GM23338 (cell line): ENCODE data around the gene STK24. TPM values are rescaled to one million over a fixed set of nuclear protein-coding genes. Genes with fewer than 3 reads are reported as not detected.
A peak's percentile ranks its signal among the peaks of the same experiment; 100 is the strongest.

Experiments used
- ATAC-seq: fragments of 200-7000 bp; cut with Tn5 transposase; 3 replicates; pipeline ENCODE4 v1.9.1; 2020
- DNase-seq: peaks from one replicate; pipeline ENCODE4 v3.0.0-alpha.2; 2015; ENCODE audit warnings: low spot score
- H2AFZ ChIP-seq: fragments of 200-600 bp; sonication (generic); 2 replicates; pipeline ENCODE4 v1.8.0; 2016; ENCODE audit warnings: antibody characterized with exemption, mild to moderate bottlenecking, moderate library complexity
- H3F3A ChIP-seq: fragments of 200-600 bp; sonication (generic); replicated peaks from 2 replicates; pipeline ENCODE4 v1.8.0; 2017; ENCODE audit warnings: antibody characterized with exemption, mixed run types, low read depth
- H3K27ac ChIP-seq: fragments of 200-600 bp; sonication (generic); 2 replicates; pipeline ENCODE4 v1.6.1; 2016; ENCODE audit warnings: low read depth
- H3K27me3 ChIP-seq: fragments of 200-600 bp; sonication (generic); 2 replicates; pipeline ENCODE4 v1.8.0; 2016; ENCODE audit warnings: mild to moderate bottlenecking, mixed run types, moderate library complexity; ENCODE audit not compliant: insufficient read depth
- H3K36me3 ChIP-seq: fragments of 200-600 bp; sonication (generic); 2 replicates; pipeline ENCODE4 v1.8.0; 2016; ENCODE audit warnings: mild to moderate bottlenecking; ENCODE audit not compliant: insufficient read depth
- H3K4me1 ChIP-seq: fragments of 200-600 bp; sonication (generic); 2 replicates; pipeline ENCODE4 v1.8.0; 2016; ENCODE audit warnings: mild to moderate bottlenecking, moderate library complexity; ENCODE audit not compliant: insufficient read depth
- H3K4me2 ChIP-seq: fragments of 200-600 bp; sonication (generic); 2 replicates; pipeline ENCODE4 v1.7.1; 2017; ENCODE audit warnings: mixed run types
- H3K4me3 ChIP-seq: fragments of 200-600 bp; sonication (generic); 2 replicates; pipeline ENCODE4 v1.6.1; 2016; ENCODE audit warnings: mixed run types
- H3K79me2 ChIP-seq: fragments of 200-600 bp; sonication (generic); replicated peaks from 2 replicates; pipeline ENCODE4 v1.8.0; 2017; ENCODE audit warnings: mild to moderate bottlenecking; ENCODE audit not compliant: insufficient read depth
- H3K9me2 ChIP-seq: fragments of 200-600 bp; sonication (generic); 2 replicates; pipeline ENCODE4 v1.8.0; 2017; ENCODE audit not compliant: insufficient read depth
- H4K20me1 ChIP-seq: fragments of 200-600 bp; sonication (generic); replicated peaks from 2 replicates; pipeline ENCODE4 v1.8.0; 2017; ENCODE audit warnings: mild to moderate bottlenecking; ENCODE audit not compliant: insufficient read depth
- H3K27ac Mint-ChIP-seq: 2 replicates; pipeline ENCODE4 v1.8.0; 2020; ENCODE audit warnings: inconsistent platforms, mild to moderate bottlenecking, moderate library complexity, mixed read lengths
- H3K27me3 Mint-ChIP-seq: 3 replicates; pipeline ENCODE4 v1.8.0; 2022; ENCODE audit warnings: low read depth, mild to moderate bottlenecking, moderate library complexity, mixed read lengths, inconsistent platforms; ENCODE audit not compliant: insufficient read depth, poor library complexity
- H3K36me3 Mint-ChIP-seq: 3 replicates; pipeline ENCODE4 v1.8.0; 2021; ENCODE audit warnings: low read depth, mild to moderate bottlenecking, inconsistent platforms, moderate library complexity, mixed read lengths
- H3K4me1 Mint-ChIP-seq: 3 replicates; pipeline ENCODE4 v1.8.0; 2020; ENCODE audit warnings: mild to moderate bottlenecking, inconsistent platforms, mixed read lengths
- H3K4me3 Mint-ChIP-seq: 3 replicates; pipeline ENCODE4 v1.8.0; 2021; ENCODE audit warnings: moderate library complexity, mild to moderate bottlenecking, inconsistent platforms, mixed read lengths
- H3K9me3 Mint-ChIP-seq: 3 replicates; pipeline ENCODE4 v1.8.0; 2020; ENCODE audit warnings: moderate library complexity, mild to moderate bottlenecking, inconsistent platforms, mixed read lengths
- CREB1 ChIP-seq: fragments of 250-450 bp; sonication (Bioruptor Pico); IDR thresholded peaks from 2 replicates; pipeline ENCODE4 v1.5.0; 2020; ENCODE audit warnings: low read depth, mild to moderate bottlenecking, moderate library complexity
- CTCF ChIP-seq, 2 experiments: fragments of 200-600 bp in 1 of 2; sonication (generic) in 1 of 2; conservative IDR thresholded peaks; 2 replicates each; pipeline versions ENCODE4 v1.5.1 to v1.6.1; 2016 to 2017; ENCODE audit warnings: antibody characterized with exemption in 2 of 2, low read depth in 2 of 2, mild to moderate bottlenecking in 2 of 2, moderate library complexity in 1 of 2
- ETS1 ChIP-seq: IDR thresholded peaks from 2 replicates; pipeline ENCODE4 v1.6.1; 2016; ENCODE audit warnings: antibody characterized with exemption
- EZH2 ChIP-seq: fragments of 200-600 bp; sonication (generic); IDR thresholded peaks from one replicate; pipeline ENCODE4 v1.8.0; 2017; ENCODE audit warnings: antibody characterized with exemption, mild to moderate bottlenecking, low read depth; ENCODE audit not compliant: unreplicated experiment
- EZH2phosphoT487 ChIP-seq: fragments of 200-600 bp; sonication (generic); IDR thresholded peaks from one replicate; pipeline ENCODE4 v1.8.1; 2018; ENCODE audit warnings: antibody characterized with exemption; ENCODE audit not compliant: unreplicated experiment
- JUNB ChIP-seq: IDR thresholded peaks from one replicate; pipeline ENCODE4 v1.6.1; 2016; ENCODE audit warnings: antibody characterized with exemption; ENCODE audit not compliant: unreplicated experiment
- NANOG ChIP-seq: IDR thresholded peaks from 2 replicates; pipeline ENCODE4 v1.6.1; 2016; ENCODE audit warnings: antibody characterized with exemption, borderline replicate concordance
- POLR2AphosphoS5 ChIP-seq: IDR thresholded peaks from 2 replicates; pipeline ENCODE4 v1.6.1; 2016; ENCODE audit warnings: antibody characterized with exemption, low read depth
- REST ChIP-seq: IDR thresholded peaks from one replicate; pipeline ENCODE4 v1.6.1; 2018; ENCODE audit warnings: antibody characterized with exemption; ENCODE audit not compliant: unreplicated experiment
- STAT1 ChIP-seq: IDR thresholded peaks from one replicate; pipeline ENCODE4 v1.6.1; 2016; ENCODE audit warnings: antibody characterized with exemption; ENCODE audit not compliant: unreplicated experiment
- ZNF114 ChIP-seq: fragments of 250-450 bp; sonication (Bioruptor Pico); IDR thresholded peaks from 2 replicates; pipeline ENCODE4 v1.5.0; 2020; ENCODE audit warnings: mild to moderate bottlenecking, moderate library complexity
- ZNF331 ChIP-seq: fragments of 250-450 bp; sonication (Bioruptor Pico); IDR thresholded peaks from 2 replicates; pipeline ENCODE4 v1.5.0; 2020; ENCODE audit warnings: low read depth, mild to moderate bottlenecking, moderate library complexity
- polyA plus RNA-seq: library from polyadenylated mRNA; unstranded; fragments of >200 nt; fragmentation: Nextera tagmentation; extraction: Ambion mirVana; gene quantifications from 2 replicates; pipeline ENCODE4 v1.2.1, GENCODE V29; 2016
- total RNA-seq: library from RNA; depleted of rRNA; stranded (reverse); fragments of >200 nt; shearing (Covaris generic); gene quantifications from 2 replicates; pipeline ENCODE4 v1.2.3, GENCODE V29; 2014
- TF ChIP-seq, protein P1 (sequence below): fragments of 250-450 bp; sonication (Bioruptor Pico); IDR thresholded peaks from 2 replicates; pipeline ENCODE4 v1.5.0; 2020; ENCODE audit warnings: mild to moderate bottlenecking, moderate library complexity

STK24 gene
- total and polyA plus RNA-seq, 2 experiments from 2014 or later: 56.5 to 144 TPM

GRCh38 chr13:98496966-98497365, 79.9 kb downstream of the STK24 start:
- no peaks in the 10 kb centered on the region for H3K36me3 ChIP-seq
- peaks cover 62% of the 10 kb centered on the region for H3K4me1 Mint-ChIP-seq
- 0 out of 2 replicates have a peak overlapping the region, but pooled peaks have one; percentile 39 for H3K27ac ChIP-seq
- H3K79me2 ChIP-seq: peaks cover 95% of the 10 kb centered on the region
- no peak overlapping the region for H3K4me3 ChIP-seq
- peaks cover 5% of the 10 kb centered on the region for H3K27me3 Mint-ChIP-seq
- H3K9me3 Mint-ChIP-seq: no peaks in the 10 kb centered on the region
- H3K27me3 ChIP-seq: no peaks in the 10 kb centered on the region
- H3K9me2 ChIP-seq: no peaks in the 10 kb centered on the region
- DNase-seq: no peak
- ATAC-seq: no peak
- no peak overlapping the region for H2AFZ ChIP-seq
- H3K27ac Mint-ChIP-seq: no peak overlapping the region
- peaks cover 40% of the 10 kb centered on the region for H4K20me1 ChIP-seq
- peaks cover 35% of the 10 kb centered on the region for H3K4me1 ChIP-seq
- H3K4me3 Mint-ChIP-seq: no peak overlapping the region
- H3K36me3 Mint-ChIP-seq: peaks cover 19% of the 10 kb centered on the region
- H3F3A ChIP-seq: no peaks in the 10 kb centered on the region
- TF ChIP-seq ETS1 (no peak), JUNB (no peak), ZNF331 (CRISPR knock-in tag) (no peak), STAT1 (no peak), NANOG (no peak), CREB1 (CRISPR knock-in tag) (no peak), POLR2AphosphoS5 (no peak), EZH2 (no peak), EZH2phosphoT487 (no peak), REST (no peak), CTCF (conservative IDR thresholded peaks at IDR 0.05; ENCODE audit: low read depth in 2 of 2) (no peak), ZNF114 (CRISPR knock-in tag) (no peak)
- TF ChIP-seq, protein P1, sequence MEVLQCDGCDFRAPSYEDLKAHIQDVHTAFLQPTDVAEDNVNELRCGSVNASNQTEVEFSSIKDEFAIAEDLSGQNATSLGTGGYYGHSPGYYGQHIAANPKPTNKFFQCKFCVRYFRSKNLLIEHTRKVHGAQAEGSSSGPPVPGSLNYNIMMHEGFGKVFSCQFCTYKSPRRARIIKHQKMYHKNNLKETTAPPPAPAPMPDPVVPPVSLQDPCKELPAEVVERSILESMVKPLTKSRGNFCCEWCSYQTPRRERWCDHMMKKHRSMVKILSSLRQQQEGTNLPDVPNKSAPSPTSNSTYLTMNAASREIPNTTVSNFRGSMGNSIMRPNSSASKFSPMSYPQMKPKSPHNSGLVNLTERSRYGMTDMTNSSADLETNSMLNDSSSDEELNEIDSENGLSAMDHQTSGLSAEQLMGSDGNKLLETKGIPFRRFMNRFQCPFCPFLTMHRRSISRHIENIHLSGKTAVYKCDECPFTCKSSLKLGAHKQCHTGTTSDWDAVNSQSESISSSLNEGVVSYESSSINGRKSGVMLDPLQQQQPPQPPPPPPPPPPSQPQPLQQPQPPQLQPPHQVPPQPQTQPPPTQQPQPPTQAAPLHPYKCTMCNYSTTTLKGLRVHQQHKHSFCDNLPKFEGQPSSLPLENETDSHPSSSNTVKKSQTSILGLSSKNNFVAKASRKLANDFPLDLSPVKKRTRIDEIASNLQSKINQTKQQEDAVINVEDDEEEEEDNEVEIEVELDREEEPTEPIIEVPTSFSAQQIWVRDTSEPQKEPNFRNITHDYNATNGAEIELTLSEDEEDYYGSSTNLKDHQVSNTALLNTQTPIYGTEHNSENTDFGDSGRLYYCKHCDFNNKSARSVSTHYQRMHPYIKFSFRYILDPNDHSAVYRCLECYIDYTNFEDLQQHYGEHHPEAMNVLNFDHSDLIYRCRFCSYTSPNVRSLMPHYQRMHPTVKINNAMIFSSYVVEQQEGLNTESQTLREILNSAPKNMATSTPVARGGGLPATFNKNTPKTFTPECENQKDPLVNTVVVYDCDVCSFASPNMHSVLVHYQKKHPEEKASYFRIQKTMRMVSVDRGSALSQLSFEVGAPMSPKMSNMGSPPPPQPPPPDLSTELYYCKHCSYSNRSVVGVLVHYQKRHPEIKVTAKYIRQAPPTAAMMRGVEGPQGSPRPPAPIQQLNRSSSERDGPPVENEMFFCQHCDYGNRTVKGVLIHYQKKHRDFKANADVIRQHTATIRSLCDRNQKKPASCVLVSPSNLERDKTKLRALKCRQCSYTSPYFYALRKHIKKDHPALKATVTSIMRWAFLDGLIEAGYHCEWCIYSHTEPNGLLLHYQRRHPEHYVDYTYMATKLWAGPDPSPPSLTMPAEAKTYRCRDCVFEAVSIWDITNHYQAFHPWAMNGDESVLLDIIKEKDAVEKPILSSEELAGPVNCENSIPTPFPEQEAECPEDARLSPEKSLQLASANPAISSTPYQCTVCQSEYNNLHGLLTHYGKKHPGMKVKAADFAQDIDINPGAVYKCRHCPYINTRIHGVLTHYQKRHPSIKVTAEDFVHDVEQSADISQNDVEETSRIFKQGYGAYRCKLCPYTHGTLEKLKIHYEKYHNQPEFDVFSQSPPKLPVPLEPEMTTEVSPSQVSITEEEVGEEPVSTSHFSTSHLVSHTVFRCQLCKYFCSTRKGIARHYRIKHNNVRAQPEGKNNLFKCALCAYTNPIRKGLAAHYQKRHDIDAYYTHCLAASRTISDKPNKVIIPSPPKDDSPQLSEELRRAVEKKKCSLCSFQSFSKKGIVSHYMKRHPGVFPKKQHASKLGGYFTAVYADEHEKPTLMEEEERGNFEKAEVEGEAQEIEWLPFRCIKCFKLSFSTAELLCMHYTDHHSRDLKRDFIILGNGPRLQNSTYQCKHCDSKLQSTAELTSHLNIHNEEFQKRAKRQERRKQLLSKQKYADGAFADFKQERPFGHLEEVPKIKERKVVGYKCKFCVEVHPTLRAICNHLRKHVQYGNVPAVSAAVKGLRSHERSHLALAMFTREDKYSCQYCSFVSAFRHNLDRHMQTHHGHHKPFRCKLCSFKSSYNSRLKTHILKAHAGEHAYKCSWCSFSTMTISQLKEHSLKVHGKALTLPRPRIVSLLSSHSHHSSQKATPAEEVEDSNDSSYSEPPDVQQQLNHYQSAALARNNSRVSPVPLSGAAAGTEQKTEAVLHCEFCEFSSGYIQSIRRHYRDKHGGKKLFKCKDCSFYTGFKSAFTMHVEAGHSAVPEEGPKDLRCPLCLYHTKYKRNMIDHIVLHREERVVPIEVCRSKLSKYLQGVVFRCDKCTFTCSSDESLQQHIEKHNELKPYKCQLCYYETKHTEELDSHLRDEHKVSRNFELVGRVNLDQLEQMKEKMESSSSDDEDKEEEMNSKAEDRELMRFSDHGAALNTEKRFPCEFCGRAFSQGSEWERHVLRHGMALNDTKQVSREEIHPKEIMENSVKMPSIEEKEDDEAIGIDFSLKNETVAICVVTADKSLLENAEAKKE (CRISPR knock-in tag): no peak
- peak overlapping the region; percentile 3; the same call in 1 of the 2 replicates for H3K4me2 ChIP-seq
